GM13976 (cell line): ENCODE data around the gene CFAP70.

ENCODE experiments used
- DNase-seq: peaks from one replicate; pipeline ENCODE4 v3.0.0; 2012; ENCODE audit warnings: low spot score
- CTCF ChIP-seq: IDR thresholded peaks from 2 replicates; pipeline ENCODE4 v1.5.1; 2012; ENCODE audit warnings: borderline replicate concordance, mild to moderate bottlenecking; ENCODE audit not compliant: insufficient read depth; ENCODE audit errors: extremely low read depth, missing control alignments, control extremely low read depth
- in situ Hi-C: fragments of 300-500 bp; cut with MboI; formaldehyde crosslinking; loops from one replicate; pipeline ENCODE4 v1.12.0; 2022; ENCODE audit warnings: low sequenced_read_pairs, mixed read lengths, inconsistent platforms; ENCODE audit not compliant: unreplicated experiment

The CFAP70 gene

GRCh38 chr10:73376679-73377078 lies 18.0 kb upstream of the CFAP70 start:
- in situ Hi-C loops, result no loop called here
- DNase-seq, result no peak
- TF ChIP-seq CTCF, result no peak

GRCh38 chr10:73368238-73368637 lies 9.6 kb upstream of the CFAP70 start:
- TF ChIP-seq CTCF, result no peak
- in situ Hi-C loops, result no loop called here
- no peak for DNase-seq

DNA sequence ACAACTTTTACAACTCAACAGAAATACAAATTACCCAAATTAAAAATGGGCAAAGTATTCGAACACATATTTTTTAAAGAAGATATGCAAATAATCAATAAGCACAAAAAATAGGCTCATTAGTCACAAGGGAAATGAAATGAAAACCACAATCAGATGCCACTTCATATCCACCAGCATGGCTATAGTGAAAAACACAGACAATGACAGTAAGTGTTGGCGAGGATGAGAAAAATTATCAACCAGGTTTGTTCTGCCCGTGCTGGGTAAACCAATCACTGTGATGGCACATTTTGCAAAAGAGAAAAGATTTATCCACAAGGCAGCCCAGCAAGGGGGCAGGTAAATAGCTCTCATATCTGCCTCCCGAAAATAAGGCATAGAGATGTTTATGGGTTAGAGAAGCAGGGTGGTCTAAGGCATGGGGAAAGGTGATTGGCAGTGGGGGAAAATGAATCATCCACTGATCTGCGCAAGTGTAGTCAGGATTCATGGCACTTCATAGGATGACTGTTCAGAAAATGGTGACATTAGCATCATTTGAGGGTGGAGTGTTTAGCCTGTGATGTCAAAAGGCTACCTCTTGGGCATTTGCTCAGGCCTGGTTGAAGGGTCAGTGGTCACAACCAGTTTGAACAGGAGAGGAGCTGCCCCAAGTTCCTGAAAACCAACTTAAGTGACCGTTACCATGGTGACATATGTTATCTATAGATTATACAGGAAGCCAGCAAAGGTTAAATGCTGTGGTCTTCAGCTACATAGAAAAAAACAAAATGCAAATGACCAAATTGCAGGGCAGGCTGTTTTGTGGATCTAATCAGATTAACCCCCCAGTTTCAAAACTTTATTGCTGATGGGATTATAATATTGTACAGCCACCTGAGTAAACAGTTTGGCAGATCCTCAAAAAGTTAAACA lies 8.0 kb upstream of the CFAP70 start:
- in situ Hi-C loops, result no loop called here
- TF ChIP-seq CTCF, result no peak
- peak; percentile 23 for DNase-seq

DNA sequence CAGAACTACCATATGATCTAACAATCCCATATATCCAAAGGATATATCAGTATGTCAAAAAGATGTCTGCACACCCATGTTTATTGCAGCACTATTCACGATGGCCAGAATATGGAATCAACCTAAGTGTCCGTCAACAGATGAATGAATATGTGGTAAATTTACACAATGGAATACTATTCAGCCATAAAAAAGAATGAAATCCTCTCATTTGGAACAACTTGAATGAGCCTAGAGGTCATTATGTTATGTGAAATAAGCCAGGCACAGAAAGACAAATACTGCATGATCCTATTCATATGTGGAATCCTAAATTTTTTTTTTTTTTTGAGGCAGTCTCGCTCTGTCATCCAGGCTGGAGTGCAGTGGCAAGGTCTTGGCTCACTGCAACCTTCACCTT lies 6.3 kb upstream of the CFAP70 start:
- in situ Hi-C loops, result no loop called here
- no peak for TF ChIP-seq CTCF
- no peak for DNase-seq

DNA sequence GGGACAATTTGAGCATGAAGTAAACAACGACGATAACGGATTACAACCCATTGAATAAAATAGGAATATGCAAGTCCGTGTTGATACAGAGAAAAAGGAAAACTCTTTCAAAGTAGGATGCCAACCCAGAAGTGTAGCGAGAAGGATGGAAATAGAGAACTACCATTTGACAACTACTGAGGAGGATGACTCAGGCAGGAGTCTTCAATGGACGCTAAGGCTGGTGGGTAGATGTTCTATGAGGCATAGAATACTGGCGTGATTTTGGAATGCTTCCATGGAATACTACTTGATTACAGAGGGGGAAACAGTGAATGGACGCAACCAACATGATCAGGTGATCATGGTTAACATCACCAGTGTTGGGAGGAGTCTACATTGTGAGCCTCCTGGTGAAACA lies 828 bp upstream of the CFAP70 start:
- DNase-seq, result no peak
- no peak for TF ChIP-seq CTCF
- in situ Hi-C loops, result no loop called here

- in situ Hi-C loops, result no loop called here
- DNase-seq, result no peak
- TF ChIP-seq CTCF, result no peak
Observed at GRCh38 chr10:73357821-73358220, 843 bp downstream of the CFAP70 start.

DNA sequence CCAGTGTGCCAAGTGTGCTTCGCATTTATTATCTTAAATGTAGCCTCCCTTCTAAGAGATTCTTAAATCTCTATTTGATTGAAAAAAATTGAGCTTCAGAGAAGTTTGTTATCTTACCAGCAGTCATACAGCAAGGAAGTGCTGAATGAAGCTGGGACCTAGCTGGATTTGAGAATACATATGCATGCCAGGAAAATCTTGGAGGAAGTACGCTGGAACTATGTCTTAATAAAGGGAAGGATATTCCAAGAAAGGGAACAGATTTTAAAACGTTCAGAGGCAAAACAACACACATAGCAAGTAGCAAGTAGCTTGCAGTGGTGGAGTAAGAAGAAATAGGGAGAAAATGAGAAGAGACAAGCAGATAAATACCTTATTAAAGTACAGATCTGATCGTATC lies 1.5 kb downstream of the CFAP70 start:
- TF ChIP-seq CTCF, result no peak
- in situ Hi-C loops, result no loop called here
- DNase-seq, result no peak
